ENCODE results near the gene RMND5B. TPM values are rescaled to one million over a fixed set of nuclear protein-coding genes. Genes with fewer than 3 reads are reported as not detected.
"Not testable (repeated sequence)": the region's sequence is repeated elsewhere in the genome, so short reads cannot be mapped to it uniquely, and the experiment has no call there.

Gene RMND5B, protein sequence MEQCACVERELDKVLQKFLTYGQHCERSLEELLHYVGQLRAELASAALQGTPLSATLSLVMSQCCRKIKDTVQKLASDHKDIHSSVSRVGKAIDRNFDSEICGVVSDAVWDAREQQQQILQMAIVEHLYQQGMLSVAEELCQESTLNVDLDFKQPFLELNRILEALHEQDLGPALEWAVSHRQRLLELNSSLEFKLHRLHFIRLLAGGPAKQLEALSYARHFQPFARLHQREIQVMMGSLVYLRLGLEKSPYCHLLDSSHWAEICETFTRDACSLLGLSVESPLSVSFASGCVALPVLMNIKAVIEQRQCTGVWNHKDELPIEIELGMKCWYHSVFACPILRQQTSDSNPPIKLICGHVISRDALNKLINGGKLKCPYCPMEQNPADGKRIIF
- 39.8 and 54.2 TPM in 2 replicates for total RNA-seq (2014; rRNA removed; shearing (Covaris generic); ENCODE audit: low replicate concordance)

DNA sequence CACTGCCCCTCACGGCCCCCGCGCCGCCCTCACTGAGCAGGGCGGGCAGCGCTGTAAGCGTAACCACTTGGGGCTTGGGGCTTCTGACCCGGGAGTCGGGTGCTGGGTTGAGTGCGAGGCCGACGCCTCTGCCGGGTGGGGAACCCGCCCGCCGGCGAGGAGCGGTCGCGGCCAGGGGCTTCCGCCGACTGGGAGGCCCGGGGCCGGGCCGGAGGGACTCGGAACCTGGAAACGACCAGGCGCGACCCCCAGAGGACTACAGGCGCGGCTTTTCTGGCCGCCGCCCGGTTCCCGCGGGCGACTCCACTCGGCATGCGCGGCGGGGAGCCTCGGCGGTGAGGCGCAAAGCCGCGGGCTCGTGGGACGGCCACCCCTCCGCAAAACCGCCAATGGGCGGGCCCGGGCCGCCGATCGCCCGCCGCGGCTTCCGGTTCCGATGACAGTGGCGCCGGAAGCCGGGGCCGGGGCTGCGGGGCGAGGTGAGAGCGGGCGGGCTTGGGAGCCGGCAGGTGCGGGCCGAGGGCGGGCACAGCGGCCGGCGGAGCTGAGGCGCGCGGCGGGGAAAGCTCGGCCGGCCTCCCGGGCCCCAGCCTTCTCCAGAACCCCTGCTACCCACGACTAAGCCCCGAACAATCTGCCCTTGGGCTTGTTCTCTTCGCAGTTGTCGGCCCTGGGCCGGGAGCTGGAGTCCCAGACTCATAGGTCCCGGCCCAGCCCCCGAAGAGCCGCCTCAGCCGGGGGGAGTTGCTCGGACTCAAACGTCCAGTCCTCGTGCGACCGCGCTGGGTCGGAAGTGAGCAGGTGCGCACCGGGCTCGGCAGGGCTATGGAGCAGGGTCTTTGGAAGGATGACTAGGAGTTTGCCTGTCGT is at the start of gene RMND5B:
Gene RMND5B (plus strand): TSS at position 439 of the 870 bp plus-strand sequence. CDS start 7,106 bp downstream, outside the sequence.
- Histone ChIP-seq H3K4me3 (peak within 1 kb of the TSS; percentile 95), H3K27me3 (no peaks in the 10 kb centered on the region), H3K36me3 (peaks cover 20% of the 10 kb centered on the region), H3K9me3 (peaks cover 2% of the 10 kb centered on the region; the same call in 1 of the 2 replicates)
- DNase-seq: peak; percentile 93

DNA sequence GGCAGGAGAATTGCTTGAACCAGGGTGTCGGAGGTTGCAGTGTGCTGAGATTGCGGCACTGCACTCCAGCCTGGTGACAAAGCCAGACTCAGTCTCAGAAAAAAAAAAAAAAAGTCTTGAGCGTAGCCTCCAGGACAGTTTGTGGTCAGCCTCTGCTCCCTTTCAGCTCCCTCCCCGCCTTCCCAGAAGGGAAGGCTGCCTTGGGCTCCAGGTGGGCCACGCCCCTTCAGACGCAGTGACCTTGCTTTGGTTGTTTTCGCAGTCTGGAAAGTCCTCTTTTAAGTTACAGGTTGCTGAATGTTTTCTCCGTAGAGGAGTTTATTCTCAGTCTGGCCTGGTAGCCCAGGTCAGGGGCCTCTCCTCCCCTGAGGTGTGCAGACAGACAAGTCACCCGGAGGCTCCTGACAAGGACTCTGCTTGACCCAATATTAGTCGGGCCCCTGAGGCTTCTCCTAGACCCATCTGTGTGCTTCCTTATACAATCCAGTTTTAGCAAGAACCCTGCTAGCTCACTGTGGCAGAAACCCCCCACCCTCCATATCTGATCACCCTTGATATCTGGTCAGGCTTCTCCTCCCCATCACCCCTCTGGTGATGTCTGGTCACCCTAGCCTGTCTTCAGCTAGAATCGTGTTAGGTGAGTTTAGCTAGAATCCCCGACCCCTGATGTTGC is 49.1 kb upstream of the RMND5B start:
- no peaks in the 10 kb centered on the region for H3K9me3 ChIP-seq
- no peak overlapping the region for H3K4me3 ChIP-seq
- no peaks in the 10 kb centered on the region for H3K27me3 ChIP-seq
- no peak for DNase-seq
- no peaks in the 10 kb centered on the region for H3K36me3 ChIP-seq

DNA sequence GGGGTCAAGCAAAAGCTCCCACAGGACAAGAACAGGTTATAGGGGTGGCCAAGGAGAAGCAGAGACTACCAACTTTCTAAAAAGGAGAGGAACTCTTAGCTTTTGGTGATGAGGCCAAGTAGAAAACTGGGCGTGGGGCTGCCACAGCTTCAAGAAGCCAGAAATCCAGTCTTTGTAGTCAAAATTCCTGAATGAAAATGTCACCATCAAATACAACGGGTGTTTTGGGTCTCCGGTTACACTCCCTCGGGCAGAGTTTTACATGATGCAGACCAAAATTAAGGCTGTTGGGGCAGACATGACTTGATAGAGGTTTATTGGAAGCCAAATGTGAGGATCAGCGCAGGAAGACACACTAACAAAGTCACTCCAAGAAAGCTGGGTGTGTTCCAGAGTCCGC is 46.9 kb upstream of the RMND5B start:
- H3K27me3 ChIP-seq: no peaks in the 10 kb centered on the region
- peak; percentile 70 for DNase-seq

DNA sequence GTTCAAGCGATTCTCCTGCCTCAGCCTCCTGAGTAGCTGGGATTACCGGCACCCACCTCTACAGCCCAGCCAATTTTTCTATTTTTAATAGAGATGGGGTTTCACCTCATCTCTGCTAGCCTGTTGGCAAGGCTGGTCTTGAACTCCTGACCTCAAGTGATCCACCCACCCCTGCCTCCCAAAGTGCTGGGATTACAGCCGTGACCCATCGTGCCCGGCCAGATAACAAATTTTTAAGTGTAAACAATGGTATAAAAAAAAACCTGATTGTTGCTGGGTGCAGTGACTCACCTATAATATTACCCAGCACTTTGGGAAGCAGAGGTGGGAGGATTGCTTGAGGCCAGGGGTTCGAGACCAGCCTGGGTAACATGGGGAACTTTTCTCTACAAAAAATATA is 45.5 kb upstream of the RMND5B start:
- H3K4me3 ChIP-seq: no peak overlapping the region
- no peaks in the 10 kb centered on the region for H3K27me3 ChIP-seq
- DNase-seq: peak; percentile 83
- H3K36me3 ChIP-seq: no peaks in the 10 kb centered on the region
- no peaks in the 10 kb centered on the region for H3K9me3 ChIP-seq

More for the DNA sequence above, 46.9 kb upstream of the RMND5B start:
- Histone ChIP-seq H3K9me3 (no peaks in the 10 kb centered on the region), H3K4me3 (no peak overlapping the region), H3K36me3 (no peaks in the 10 kb centered on the region)

DNA sequence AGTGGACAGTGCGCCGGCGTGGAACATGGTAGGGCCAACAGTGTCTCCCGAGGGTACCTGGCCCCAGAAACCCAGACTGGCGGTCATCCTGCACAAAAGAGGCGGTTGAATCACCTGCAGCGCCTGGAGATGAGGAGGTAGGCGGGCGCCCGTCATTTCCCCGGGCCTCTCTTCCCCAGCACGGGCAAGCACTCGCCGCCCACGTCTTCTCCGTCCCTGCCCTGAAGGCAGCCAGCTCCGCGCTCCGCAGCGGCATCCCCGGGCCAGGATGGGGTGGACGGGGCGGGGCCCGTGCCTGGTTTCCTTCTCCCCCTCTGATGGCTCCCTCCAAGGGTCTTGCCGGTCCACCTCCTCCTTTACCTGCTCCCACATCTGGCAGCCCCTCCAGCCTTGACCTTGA is 44.5 kb upstream of the RMND5B start:
- no peak for DNase-seq
- Histone ChIP-seq H3K9me3 (peaks cover 6% of the 10 kb centered on the region), H3K36me3 (no peaks in the 10 kb centered on the region), H3K27me3 (no peaks in the 10 kb centered on the region), H3K4me3 (no peak overlapping the region)

DNA sequence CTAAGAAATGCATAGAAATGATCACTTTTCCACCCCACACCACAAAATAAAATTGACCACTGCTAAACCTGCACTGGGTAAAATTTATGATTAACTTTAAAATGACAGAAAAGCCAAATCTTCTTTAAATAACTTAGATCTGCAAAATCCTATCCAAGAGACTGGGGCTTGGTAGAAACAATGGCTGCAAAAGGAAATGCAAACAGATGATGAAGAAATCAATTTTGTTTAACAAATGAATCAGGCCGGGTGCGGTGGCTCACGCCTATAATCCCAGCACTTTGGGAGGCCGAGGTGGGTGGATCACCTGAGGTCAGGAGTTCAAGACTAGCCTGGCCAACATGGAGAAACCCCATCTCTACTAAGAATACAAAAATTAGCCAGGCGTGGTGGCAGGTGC is 43.6 kb upstream of the RMND5B start:
- DNase-seq, H3K27me3 ChIP-seq, H3K36me3 ChIP-seq, H3K4me3 ChIP-seq: not testable (repeated sequence)
- peaks cover 11% of the 10 kb centered on the region for H3K9me3 ChIP-seq

DNA sequence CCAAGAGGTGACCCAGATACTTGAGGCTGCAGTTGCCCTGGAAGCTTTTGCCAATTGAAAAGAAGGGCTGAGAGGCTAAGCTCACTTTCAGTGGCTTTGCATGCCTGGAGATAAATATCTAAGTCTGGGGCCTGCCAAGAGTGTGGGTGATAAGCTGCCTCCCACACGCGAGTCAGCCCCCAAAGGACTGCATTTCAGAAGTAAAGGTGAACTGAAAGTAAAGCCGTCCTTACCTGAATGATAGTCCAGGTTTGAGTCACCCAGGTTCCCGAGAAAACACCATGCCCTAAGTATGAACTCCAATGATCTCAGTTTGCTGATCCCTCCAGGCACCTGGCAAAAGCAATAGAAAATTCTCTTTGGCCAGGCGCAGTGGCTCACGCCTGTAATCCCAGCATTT is 40.0 kb upstream of the RMND5B start:
- no peak for DNase-seq
- Histone ChIP-seq H3K27me3 (no peaks in the 10 kb centered on the region), H3K4me3 (no peak overlapping the region), H3K9me3 (peaks cover 13% of the 10 kb centered on the region), H3K36me3 (no peaks in the 10 kb centered on the region)

DNA sequence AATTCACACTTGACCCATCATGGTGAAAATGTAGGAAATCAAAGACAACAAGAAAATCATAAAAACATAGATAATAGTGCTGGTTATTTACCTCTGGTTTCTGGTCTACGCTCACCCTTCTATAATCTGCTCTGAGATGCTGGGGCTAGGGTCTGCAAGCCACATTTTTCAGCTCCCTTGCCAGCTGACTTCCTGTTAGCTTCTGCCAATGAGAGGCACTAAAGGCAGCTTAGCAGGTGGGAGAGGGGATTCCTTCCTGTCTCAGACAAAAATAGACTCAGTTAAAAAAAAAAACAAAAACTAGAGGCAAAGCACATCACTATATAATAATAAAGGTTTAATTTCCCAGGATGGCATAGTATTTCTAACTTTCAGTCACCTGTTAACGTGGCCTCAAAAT is 37.7 kb upstream of the RMND5B start:
- no peak overlapping the region for H3K4me3 ChIP-seq
- 0 out of 2 replicates have a peak, but pooled peaks cover 2% of the 10 kb centered on the region for H3K27me3 ChIP-seq
- H3K9me3 ChIP-seq: peaks cover 13% of the 10 kb centered on the region
- DNase-seq: no peak
- H3K36me3 ChIP-seq: no peaks in the 10 kb centered on the region

DNA sequence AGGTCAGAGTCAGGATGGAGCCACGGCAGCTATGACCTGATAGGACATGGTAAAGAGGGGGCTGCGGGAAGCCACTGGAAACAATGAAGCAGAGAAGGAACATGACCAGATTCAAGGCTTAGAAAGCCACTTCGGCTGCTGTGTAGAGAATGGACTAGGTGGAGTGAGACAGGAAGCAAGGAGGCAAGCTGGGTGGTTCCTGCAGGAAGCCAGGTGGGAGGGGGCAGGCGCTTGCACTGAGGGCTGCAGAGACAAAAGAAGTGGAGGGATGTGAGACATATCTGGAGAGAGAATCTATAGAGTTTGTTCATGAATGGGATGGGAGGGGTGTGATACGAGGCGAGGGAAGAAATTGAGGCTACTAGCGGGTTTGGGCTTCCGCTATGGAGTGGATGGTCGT is 36.5 kb upstream of the RMND5B start:
- Histone ChIP-seq H3K27me3 (0 out of 2 replicates have a peak, but pooled peaks cover 2% of the 10 kb centered on the region), H3K36me3 (no peaks in the 10 kb centered on the region), H3K4me3 (no peak overlapping the region), H3K9me3 (peaks cover 13% of the 10 kb centered on the region)
- no peak for DNase-seq

DNA sequence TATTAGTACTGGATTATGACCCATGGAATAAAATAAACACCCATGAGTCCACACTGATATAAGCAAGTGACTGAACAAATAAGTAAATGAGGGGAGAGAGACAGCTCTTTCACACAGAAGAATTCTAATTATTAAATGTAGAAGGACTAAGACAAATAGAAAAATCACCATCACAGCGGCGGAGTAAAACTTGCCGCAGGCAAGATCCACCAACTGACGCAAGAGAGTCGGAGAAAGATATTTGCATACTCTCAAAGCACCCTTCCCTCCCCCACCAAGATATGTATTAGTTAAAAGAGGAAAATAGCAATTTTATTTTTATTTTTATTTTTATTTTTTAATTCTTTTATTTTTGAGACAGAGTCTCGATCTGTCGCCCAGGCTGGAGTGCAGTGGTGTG is 32.1 kb upstream of the RMND5B start:
- DNase-seq: no peak
- H3K27me3 ChIP-seq: 0 out of 2 replicates have a peak, but pooled peaks cover 2% of the 10 kb centered on the region
- H3K9me3 ChIP-seq: no peaks in the 10 kb centered on the region
- no peak overlapping the region for H3K4me3 ChIP-seq
- no peaks in the 10 kb centered on the region for H3K36me3 ChIP-seq

DNA sequence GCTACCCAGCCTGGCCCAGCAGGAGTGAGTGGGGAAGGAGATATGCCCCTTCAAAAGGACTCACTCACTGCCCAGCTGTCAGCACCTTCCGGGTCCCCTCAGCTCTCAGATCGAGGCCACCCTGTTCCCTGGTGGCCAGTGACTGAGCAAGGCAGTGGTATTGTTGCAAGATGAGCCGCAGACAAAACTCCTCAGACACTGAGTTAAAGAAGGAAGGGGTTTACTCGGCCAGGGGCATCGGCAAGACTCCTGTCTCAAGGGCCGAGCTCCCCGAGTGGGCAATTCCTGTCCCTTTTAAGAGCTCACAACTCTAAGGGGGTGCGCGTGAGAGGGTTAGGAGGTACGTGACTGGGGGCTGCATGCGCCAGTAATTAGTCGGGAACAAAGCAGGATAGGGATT is 27.2 kb upstream of the RMND5B start:
- no peak for DNase-seq
- no peaks in the 10 kb centered on the region for H3K9me3 ChIP-seq
- H3K36me3 ChIP-seq: no peaks in the 10 kb centered on the region
- no peaks in the 10 kb centered on the region for H3K27me3 ChIP-seq
- no peak overlapping the region for H3K4me3 ChIP-seq

DNA sequence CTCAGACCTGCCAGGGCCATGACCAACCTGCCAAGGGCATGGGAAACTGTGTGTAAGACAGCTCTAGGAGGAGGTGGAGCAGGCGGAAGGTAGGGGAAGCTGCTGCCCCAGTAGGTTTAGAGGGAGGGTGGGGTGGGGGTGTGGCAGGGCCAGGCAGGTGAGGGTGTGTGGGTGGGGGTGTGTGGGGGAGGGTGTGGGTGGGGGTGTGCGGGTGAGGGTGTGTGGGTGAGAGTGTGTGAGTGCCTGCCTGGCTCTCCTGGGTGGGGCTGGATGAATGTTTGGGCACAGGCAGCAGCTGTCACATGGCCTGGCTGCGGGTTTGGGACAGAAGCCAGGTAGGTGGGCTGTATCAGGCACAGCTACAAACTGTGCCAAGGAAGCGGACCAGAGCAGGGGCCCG is 26.3 kb upstream of the RMND5B start:
- no peak overlapping the region for H3K4me3 ChIP-seq
- DNase-seq: no peak

DNA sequence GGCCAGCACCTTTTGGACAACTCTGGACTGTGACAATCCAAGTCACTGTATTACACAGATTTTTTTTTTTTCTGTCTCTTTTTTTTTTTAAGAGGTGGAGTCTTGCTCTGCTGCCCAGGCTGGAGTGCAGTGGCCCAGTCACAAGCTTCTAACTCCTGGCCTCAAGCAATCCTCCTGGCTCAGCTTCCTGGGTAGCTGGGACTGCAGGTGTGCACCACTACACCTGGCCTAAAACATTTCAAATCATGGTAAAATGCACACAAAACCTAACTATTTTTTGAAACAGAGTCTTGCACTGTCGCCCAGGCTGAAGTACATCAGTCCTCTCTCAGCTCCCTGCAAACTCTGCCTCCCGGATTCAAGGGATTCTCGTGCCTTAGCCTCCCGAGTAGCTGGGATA is 24.7 kb upstream of the RMND5B start:
- Histone ChIP-seq H3K9me3 (no peaks in the 10 kb centered on the region), H3K4me3 (no peak overlapping the region), H3K36me3 (no peaks in the 10 kb centered on the region), H3K27me3 (no peaks in the 10 kb centered on the region)
- DNase-seq: no peak

More for the DNA sequence above, 26.3 kb upstream of the RMND5B start:
- Histone ChIP-seq H3K9me3 (no peaks in the 10 kb centered on the region), H3K27me3 (no peaks in the 10 kb centered on the region), H3K36me3 (no peaks in the 10 kb centered on the region)

DNA sequence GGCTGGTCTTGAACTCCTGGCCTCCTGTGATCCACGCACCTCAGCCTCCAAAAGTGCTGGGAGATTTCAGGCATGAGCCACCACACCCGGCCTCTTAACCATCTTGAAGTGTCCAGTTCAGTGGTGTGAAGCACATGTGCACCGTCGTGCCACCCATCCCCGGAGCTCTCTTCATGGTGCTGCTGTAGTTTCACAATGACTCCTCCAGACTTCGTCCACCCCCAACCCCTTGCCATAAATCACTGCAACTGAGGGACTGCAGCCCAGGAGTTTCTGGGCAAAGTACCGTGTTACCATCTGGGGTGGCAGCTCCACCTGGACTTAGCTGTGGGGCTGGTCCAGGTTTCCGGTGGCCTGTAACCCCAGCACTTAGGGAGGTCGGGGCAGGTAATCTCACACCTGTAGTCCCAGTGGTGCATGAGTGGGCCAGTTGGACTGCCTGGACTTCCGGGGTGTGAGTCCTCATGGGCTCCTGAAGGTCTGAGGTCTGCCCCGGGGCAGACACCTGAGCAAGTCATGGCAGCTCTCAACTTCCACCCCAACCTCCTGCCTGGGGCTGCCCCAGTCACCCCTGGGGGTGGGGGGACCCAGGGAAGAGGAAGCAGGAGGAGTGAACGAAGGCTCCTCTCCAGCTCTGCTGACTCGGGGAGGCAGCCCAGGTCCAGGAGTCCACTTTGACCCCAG is 24.1 kb upstream of the RMND5B start:
- H3K9me3 ChIP-seq: no peaks in the 10 kb centered on the region
- H3K27me3 ChIP-seq: no peaks in the 10 kb centered on the region
- no peaks in the 10 kb centered on the region for H3K36me3 ChIP-seq
- DNase-seq: no peak
- H3K4me3 ChIP-seq: no peak overlapping the region

DNA sequence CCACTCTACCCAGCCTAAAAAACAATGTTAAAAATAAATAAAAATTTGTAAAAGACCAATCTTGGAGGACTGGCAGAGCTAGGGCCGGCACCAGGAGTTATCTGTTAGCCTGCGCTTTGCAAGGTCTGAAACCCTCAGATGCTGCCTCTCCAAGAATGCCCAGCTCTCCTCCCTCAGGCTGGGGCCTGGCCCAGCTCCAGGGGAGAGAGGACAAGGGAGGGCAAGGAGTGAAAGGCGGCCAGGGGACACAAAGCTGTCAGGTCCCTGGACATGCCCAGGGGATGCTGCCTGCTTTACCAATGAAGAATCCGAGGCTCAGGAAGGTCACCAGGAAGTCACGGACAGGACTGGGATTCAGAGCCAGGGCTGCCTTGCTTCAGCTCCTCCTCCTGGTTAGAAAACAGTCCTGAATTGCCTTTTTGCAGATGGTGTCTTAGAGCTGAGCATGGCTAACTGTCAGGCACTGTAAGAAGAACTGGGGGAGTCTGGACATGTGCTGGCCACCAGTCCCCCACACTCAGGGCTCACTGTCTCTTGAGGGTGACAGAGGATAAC is 23.0 kb upstream of the RMND5B start:
- no peak for DNase-seq
- H3K36me3 ChIP-seq: no peaks in the 10 kb centered on the region
- H3K9me3 ChIP-seq: peaks cover 4% of the 10 kb centered on the region; the same call in 1 of the 2 replicates
- no peak overlapping the region for H3K4me3 ChIP-seq
- H3K27me3 ChIP-seq: no peaks in the 10 kb centered on the region

DNA sequence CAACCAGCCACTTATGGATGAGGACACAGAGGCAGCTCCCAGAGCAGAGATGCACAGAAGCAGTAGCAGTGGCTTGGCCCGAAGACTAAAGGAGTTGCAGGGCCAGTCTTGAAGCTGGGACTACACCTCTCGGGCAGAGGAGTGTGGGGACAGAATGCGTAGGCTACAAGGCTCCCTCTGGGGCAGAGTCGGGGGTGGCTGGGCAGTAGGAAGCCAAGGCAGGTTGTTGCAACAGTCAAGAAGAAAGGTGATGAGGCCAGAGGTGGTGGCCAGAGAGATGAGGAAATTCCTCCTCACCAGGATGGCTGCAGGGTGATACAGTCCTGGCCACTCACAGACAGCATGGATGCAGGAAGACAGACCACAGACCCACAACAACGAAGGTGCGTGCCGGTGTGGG is 22.4 kb upstream of the RMND5B start:
- H3K27me3 ChIP-seq: no peaks in the 10 kb centered on the region
- H3K4me3 ChIP-seq: no peak overlapping the region
- no peak for DNase-seq
- peaks cover 6% of the 10 kb centered on the region; the same call in 1 of the 2 replicates for H3K9me3 ChIP-seq
- no peaks in the 10 kb centered on the region for H3K36me3 ChIP-seq

All from MG63 (cell line).